ENCODE results near the gene INTS11. TPM values are rescaled to one million over a fixed set of nuclear protein-coding genes. Genes with fewer than 3 reads are reported as not detected.

The INTS11 gene
- total RNA-seq, 4 donors from 2014 or later, result 61.5 to 82.0 (median 63.6) TPM

DNA sequence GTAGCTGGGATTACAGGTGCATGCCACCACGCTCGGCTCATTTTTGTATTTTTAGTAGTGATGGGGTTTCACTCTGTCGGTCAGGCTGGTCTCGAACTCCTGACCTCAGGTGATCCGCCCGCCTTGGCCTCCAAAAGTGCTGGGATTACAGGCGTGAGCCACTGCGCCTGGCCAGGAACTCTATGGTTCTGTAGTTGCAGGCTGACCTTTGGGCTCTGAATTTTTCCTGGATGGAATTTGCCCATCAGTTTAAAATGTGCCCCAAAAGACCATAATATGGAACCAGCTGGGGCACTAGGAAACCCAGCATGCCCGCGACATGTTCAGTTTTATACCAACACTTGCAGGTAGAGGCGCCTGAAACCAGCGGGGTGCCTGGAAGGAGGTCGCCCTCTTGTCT is 45.8 kb downstream of the INTS11 start:
- no peak for DNase-seq
- no peak for TF ChIP-seq POLR2A (IDR thresholded peaks at IDR 0.05)
- TF ChIP-seq, protein P1, sequence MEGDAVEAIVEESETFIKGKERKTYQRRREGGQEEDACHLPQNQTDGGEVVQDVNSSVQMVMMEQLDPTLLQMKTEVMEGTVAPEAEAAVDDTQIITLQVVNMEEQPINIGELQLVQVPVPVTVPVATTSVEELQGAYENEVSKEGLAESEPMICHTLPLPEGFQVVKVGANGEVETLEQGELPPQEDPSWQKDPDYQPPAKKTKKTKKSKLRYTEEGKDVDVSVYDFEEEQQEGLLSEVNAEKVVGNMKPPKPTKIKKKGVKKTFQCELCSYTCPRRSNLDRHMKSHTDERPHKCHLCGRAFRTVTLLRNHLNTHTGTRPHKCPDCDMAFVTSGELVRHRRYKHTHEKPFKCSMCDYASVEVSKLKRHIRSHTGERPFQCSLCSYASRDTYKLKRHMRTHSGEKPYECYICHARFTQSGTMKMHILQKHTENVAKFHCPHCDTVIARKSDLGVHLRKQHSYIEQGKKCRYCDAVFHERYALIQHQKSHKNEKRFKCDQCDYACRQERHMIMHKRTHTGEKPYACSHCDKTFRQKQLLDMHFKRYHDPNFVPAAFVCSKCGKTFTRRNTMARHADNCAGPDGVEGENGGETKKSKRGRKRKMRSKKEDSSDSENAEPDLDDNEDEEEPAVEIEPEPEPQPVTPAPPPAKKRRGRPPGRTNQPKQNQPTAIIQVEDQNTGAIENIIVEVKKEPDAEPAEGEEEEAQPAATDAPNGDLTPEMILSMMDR (IDR thresholded peaks at IDR 0.05), result no peak
- WGBS, 2 donors, result 85 to 91% methylated on average over 12 to 13 of the region's 13 CpGs
- H3K4me1 ChIP-seq, result peaks cover 16 to 41% (median 17%) of the 10 kb centered on the region in 3 donors
- no peaks in the 10 kb centered on the region for H3K27me3 ChIP-seq
- no peak overlapping the region for H3K4me3 ChIP-seq
- H3K36me3 ChIP-seq, result no peaks in the 10 kb centered on the region
- H3K27ac ChIP-seq, result no peak overlapping the region
- intact Hi-C loops (cut with DNase I), result no loop called here
- H3K9me3 ChIP-seq, result no peaks in the 10 kb centered on the region

DNA sequence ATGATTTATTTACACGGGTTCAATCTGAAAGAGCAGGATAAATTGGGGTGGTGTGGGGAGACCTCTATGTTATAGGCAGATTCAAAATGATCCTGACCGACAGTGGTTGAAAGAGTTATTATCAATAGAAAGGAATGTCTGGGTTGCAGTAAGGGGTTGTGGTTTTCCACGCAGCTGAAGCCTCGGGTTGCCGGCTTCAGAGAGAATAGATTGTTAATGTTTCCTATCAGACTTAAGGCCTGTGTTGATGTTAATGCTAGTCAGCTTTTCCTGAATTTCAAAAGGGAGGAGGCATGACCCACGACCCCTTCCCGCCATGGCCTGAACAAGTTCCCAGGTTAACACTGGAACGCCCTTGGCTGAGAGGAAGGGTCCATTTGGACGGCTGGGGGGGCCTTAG is 48.6 kb downstream of the INTS11 start:
- Histone ChIP-seq H3K27ac (no peak overlapping the region), H3K9me3 (no peaks in the 10 kb centered on the region), H3K4me1 (peaks cover 25 to 39% (median 26%) of the 10 kb centered on the region in 3 donors), H3K4me3 (no peak overlapping the region), H3K36me3 (peaks cover 0 to 8% (median 3%) of the 10 kb centered on the region in 3 donors), H3K27me3 (no peaks in the 10 kb centered on the region)
- intact Hi-C loops (cut with DNase I), result no loop called here
- WGBS, 2 donors, result 76 to 81% methylated on average over 9 of the region's 9 CpGs
- DNase-seq, result no peak
- TF ChIP-seq, protein P1 (IDR thresholded peaks at IDR 0.05), result no peak
- TF ChIP-seq POLR2A (IDR thresholded peaks at IDR 0.05), result no peak

GRCh38 chr1:1274931-1275431 is 49.5 kb downstream of the INTS11 start:
- WGBS, 2 donors, result 0 to 55% methylated on average over 1 to 2 of the region's 15 CpGs
- Histone ChIP-seq H3K27ac (no peak overlapping the region), H3K36me3 (peaks cover 0 to 8% (median 3%) of the 10 kb centered on the region in 3 donors), H3K9me3 (no peaks in the 10 kb centered on the region), H3K4me3 (no peak overlapping the region), H3K4me1 (peaks cover 33 to 48% (median 34%) of the 10 kb centered on the region in 3 donors), H3K27me3 (no peaks in the 10 kb centered on the region)
- TF ChIP-seq, protein P1 (IDR thresholded peaks at IDR 0.05), result no peak
- TF ChIP-seq POLR2A (IDR thresholded peaks at IDR 0.05), result no peak
- intact Hi-C loops (cut with DNase I), result no loop called here
- no peak for DNase-seq

GRCh38 chr1:1274299-1274930 is 50.0 kb downstream of the INTS11 start:
- Histone ChIP-seq H3K36me3 (peaks cover 0 to 8% (median 3%) of the 10 kb centered on the region in 3 donors), H3K27me3 (no peaks in the 10 kb centered on the region), H3K27ac (peak overlapping the region; percentile 81 to 95 (median 88)), H3K9me3 (no peaks in the 10 kb centered on the region), H3K4me1 (peaks cover 34 to 53% (median 35%) of the 10 kb centered on the region in 3 donors), H3K4me3 (peak overlapping the region; percentile 59 to 98 (median 77))
- intact Hi-C loops (cut with DNase I), result no loop called here
- DNase-seq, result no peak
- TF ChIP-seq, protein P1 (IDR thresholded peaks at IDR 0.05), result no peak
- no peak for TF ChIP-seq POLR2A (IDR thresholded peaks at IDR 0.05)
- WGBS, 2 donors, result 50 to 55% methylated on average over 4 to 9 of the region's 31 CpGs

DNA sequence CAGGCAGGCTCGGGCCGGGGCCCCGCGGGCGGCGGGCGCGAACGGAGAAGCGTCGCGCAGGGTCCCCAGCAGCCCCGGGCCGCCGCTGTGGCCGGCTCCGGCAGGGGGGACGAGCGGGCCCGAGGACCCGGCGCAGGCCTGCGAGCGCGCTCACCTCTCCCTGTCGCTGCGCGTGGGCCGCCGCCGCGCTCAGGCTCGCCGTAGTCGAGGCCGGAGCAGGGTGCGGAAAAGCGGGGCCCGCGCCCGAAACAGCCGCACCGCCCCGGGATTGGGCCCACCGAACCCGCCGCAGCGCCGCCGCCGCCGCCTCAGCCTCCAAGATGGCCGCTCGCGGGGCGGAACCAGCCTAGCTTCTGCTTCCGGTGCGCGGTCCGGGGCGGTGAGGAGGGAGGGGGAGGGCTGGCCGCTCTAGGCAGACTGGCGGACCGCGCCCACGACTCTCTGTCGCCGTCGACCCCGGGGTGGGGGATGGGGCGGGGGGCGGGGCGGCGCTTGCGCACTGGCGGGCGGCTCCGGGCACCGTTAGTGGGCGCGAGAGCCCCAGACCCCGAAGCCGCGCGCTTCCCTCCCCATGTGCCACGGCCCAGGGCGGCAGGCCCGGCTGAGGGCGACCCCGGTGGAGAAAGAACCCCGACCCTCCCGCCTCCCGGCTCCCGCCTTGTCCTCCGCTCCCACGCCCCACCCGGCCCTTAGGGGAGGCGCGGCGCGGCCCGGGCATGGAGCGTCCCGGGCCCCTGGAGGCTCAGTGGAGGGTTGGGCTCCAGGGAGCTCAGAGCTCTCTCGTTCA is 50.8 kb downstream of the INTS11 start, which contains the start of gene UBE2J2:
TSS of gene UBE2J2 (minus strand) at position 343 of the 787 bp plus-strand sequence. CDS start 5,862 bp downstream, outside the sequence.
- Histone ChIP-seq H3K27me3 (no peaks in the 10 kb centered on the region), H3K4me3 (peak within 1 kb of the TSS; percentile 59 to 98 (median 77)), H3K36me3 (peaks cover 0 to 12% (median 3%) of the 10 kb centered on the region in 3 donors), H3K27ac (peak within 1 kb of the TSS; percentile 81 to 95 (median 88)), H3K9me3 (no peaks in the 10 kb centered on the region), H3K4me1 (peaks cover 34 to 54% (median 35%) of the 10 kb centered on the region in 3 donors)
- intact Hi-C loops (cut with DNase I), result no loop called here
- peak; percentile 67 for DNase-seq
- 0% methylated on average over 5 of the region's 105 CpGs; no CpG with 5 or more reads in 1 of the 2 donors for WGBS, 2 donors
- TF ChIP-seq, protein P1 (IDR thresholded peaks at IDR 0.05), result peak in 1 of 6 experiments; percentile 4
- TF ChIP-seq POLR2A (IDR thresholded peaks at IDR 0.05), result peak in 2 of 4 donors; percentile 22 to 76
